Measurements from ENCODE around the gene FAM174C. TPM values are rescaled to one million over a fixed set of nuclear protein-coding genes. Genes with fewer than 3 reads are reported as not detected.

The FAM174C gene
- total and polyA plus RNA-seq, 2 experiments from 2014 or later: 31.2 to 34.4 TPM

GRCh38 chr19:1239796-1240737, 35.3 kb upstream of the FAM174C start:
- H3K4me3 ChIP-seq: peak overlapping the region; percentile 33
- peak overlapping the region; percentile 70 for H3K27ac ChIP-seq
- H3K27me3 ChIP-seq: no peaks in the 10 kb centered on the region
- H3K36me3 ChIP-seq: peaks cover 3% of the 10 kb centered on the region
- TF ChIP-seq CTCF (IDR thresholded peaks at IDR 0.05; ENCODE audit: low read depth, low read length): peak; percentile 58
- H3K4me1 ChIP-seq (ENCODE audit: low read depth): peaks cover 20% of the 10 kb centered on the region
- H3K9me3 ChIP-seq (ENCODE audit: low read depth): no peaks in the 10 kb centered on the region
- peak; percentile 94 to 96 for DNase-seq (ENCODE audit: low read depth in 1 of 2, low spot score in 1 of 2)

GRCh38 chr19:1240925-1241324, 34.4 kb upstream of the FAM174C start:
- no peak for TF ChIP-seq CTCF (IDR thresholded peaks at IDR 0.05; ENCODE audit: low read depth, low read length)
- no peak overlapping the region for H3K27ac ChIP-seq
- H3K4me1 ChIP-seq (ENCODE audit: low read depth): peaks cover 21% of the 10 kb centered on the region
- no peaks in the 10 kb centered on the region for H3K36me3 ChIP-seq
- H3K27me3 ChIP-seq: no peaks in the 10 kb centered on the region
- DNase-seq (ENCODE audit: low read depth in 1 of 2, low spot score in 1 of 2): no peak
- H3K4me3 ChIP-seq: peak overlapping the region; percentile 99
- H3K9me3 ChIP-seq (ENCODE audit: low read depth): no peaks in the 10 kb centered on the region

GRCh38 chr19:1241417-1242095, 33.8 kb upstream of the FAM174C start, which contains the start of gene ATP5F1D:
Gene ATP5F1D, plus strand, starts transcription at chr19:1241751. Its CDS starts 100 bp downstream, at chr19:1241851.
- no peak for TF ChIP-seq CTCF (IDR thresholded peaks at IDR 0.05; ENCODE audit: low read depth, low read length)
- Histone ChIP-seq H3K36me3 (no peaks in the 10 kb centered on the region), H3K27ac (peak within 1 kb of the TSS; percentile 31), H3K4me1 (ENCODE audit: low read depth) (peaks cover 21% of the 10 kb centered on the region), H3K9me3 (ENCODE audit: low read depth) (no peaks in the 10 kb centered on the region), H3K4me3 (peak within 1 kb of the TSS; percentile 99), H3K27me3 (no peaks in the 10 kb centered on the region)
- peak; percentile 95 to 97 for DNase-seq (ENCODE audit: low read depth in 1 of 2, low spot score in 1 of 2)

- Histone ChIP-seq H3K9me3 (ENCODE audit: low read depth) (no peaks in the 10 kb centered on the region), H3K4me3 (no peak overlapping the region), H3K36me3 (no peaks in the 10 kb centered on the region), H3K4me1 (ENCODE audit: low read depth) (peaks cover 15% of the 10 kb centered on the region), H3K27me3 (no peaks in the 10 kb centered on the region), H3K27ac (peak overlapping the region; percentile 81)
- peak; percentile 92 for TF ChIP-seq CTCF (IDR thresholded peaks at IDR 0.05; ENCODE audit: low read depth, low read length)
- DNase-seq (ENCODE audit: low read depth in 1 of 2, low spot score in 1 of 2): peak; percentile 88 to 90
These were observed 31.3 kb upstream of the FAM174C start for GRCh38 chr19:1243768-1244692.

All from cardiac muscle cell (in vitro differentiated cells and primary cell).